KMS-11 (cell line): ENCODE results near the gene CIAO2B.

ENCODE experiments used
- H2AFZ ChIP-seq: fragments of 200-600 bp; sonication (generic); 2 replicates; pipeline ENCODE4 v1.6.1; 2016; ENCODE audit warnings: antibody characterized with exemption, mixed run types, low read depth
- H3K27ac ChIP-seq: fragments of 200-600 bp; sonication (generic); 2 replicates; pipeline ENCODE4 v1.6.1; 2016; ENCODE audit warnings: mild to moderate bottlenecking, mixed run types
- H3K27me3 ChIP-seq: fragments of 200-600 bp; sonication (generic); 2 replicates; pipeline ENCODE4 v1.6.1; 2017; ENCODE audit warnings: mild to moderate bottlenecking, low read depth, mixed run types, moderate library complexity; ENCODE audit not compliant: insufficient read depth
- H3K36me3 ChIP-seq: fragments of 200-600 bp; sonication (generic); 2 replicates; pipeline ENCODE4 v1.6.1; 2017; ENCODE audit warnings: mild to moderate bottlenecking, mixed run types; ENCODE audit not compliant: insufficient read depth
- H3K4me1 ChIP-seq: fragments of 200-600 bp; sonication (generic); 2 replicates; pipeline ENCODE4 v1.6.1; 2016; ENCODE audit warnings: mild to moderate bottlenecking, low read depth, mixed run types; ENCODE audit not compliant: poor library complexity, severe bottlenecking
- H3K4me2 ChIP-seq: fragments of 200-600 bp; sonication (generic); 2 replicates; pipeline ENCODE4 v1.7.0; 2016; ENCODE audit warnings: mild to moderate bottlenecking, mixed run types
- H3K4me3 ChIP-seq: fragments of 200-600 bp; sonication (generic); IDR thresholded peaks from 2 replicates; pipeline ENCODE4 v1.6.1; 2017; ENCODE audit warnings: low read depth, low read length, mixed read lengths; ENCODE audit not compliant: insufficient read depth
- H3K79me2 ChIP-seq: fragments of 200-600 bp; sonication (generic); 2 replicates; pipeline ENCODE4 v1.6.1; 2016; ENCODE audit warnings: low read depth, mixed run types; ENCODE audit not compliant: insufficient read depth
- H3K9ac ChIP-seq: fragments of 200-600 bp; sonication (generic); 2 replicates; pipeline ENCODE4 v1.6.1; 2016; ENCODE audit warnings: mild to moderate bottlenecking, mixed run types
- H4K20me1 ChIP-seq: fragments of 200-600 bp; sonication (generic); 2 replicates; pipeline ENCODE4 v1.6.1; 2016; ENCODE audit warnings: mild to moderate bottlenecking, mixed run types; ENCODE audit not compliant: insufficient read depth
- TF ChIP-seq, protein P1 (sequence below): fragments of 200-600 bp; sonication (generic); conservative IDR thresholded peaks from 2 replicates; pipeline ENCODE4 v1.6.1; 2017; ENCODE audit warnings: low read depth, mild to moderate bottlenecking, antibody characterized with exemption, low read length, moderate library complexity, mixed read lengths

CIAO2B gene

DNA sequence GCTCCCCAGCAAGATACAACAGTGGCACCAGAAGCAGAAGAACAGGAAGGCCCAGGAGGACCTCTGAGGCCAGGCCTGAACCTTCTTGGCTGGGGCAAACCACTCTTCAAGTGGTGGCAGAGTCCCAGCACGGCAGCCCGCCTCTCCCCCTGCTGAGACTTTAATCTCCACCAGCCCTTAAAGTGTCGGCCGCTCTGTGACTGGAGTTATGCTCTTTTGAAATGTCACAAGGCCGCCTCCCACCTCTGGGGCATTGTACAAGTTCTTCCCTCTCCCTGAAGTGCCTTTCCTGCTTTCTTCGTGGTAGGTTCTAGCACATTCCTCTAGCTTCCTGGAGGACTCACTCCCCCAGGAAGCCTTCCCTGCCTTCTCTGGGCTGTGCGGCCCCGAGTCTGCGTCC lies 38.8 kb upstream of the CIAO2B start:
- Histone ChIP-seq H3K4me3 (no peak overlapping the region), H3K36me3 (no peaks in the 10 kb centered on the region), H3K79me2 (no peaks in the 10 kb centered on the region), H3K27ac (no peak overlapping the region), H3K9ac (no peak overlapping the region), H3K27me3 (0 out of 2 replicates have a peak, but pooled peaks cover 2% of the 10 kb centered on the region), H4K20me1 (no peaks in the 10 kb centered on the region), H2AFZ (no peak overlapping the region), H3K4me1 (peaks cover 9% of the 10 kb centered on the region), H3K4me2 (no peak overlapping the region)
- TF ChIP-seq, protein P1, sequence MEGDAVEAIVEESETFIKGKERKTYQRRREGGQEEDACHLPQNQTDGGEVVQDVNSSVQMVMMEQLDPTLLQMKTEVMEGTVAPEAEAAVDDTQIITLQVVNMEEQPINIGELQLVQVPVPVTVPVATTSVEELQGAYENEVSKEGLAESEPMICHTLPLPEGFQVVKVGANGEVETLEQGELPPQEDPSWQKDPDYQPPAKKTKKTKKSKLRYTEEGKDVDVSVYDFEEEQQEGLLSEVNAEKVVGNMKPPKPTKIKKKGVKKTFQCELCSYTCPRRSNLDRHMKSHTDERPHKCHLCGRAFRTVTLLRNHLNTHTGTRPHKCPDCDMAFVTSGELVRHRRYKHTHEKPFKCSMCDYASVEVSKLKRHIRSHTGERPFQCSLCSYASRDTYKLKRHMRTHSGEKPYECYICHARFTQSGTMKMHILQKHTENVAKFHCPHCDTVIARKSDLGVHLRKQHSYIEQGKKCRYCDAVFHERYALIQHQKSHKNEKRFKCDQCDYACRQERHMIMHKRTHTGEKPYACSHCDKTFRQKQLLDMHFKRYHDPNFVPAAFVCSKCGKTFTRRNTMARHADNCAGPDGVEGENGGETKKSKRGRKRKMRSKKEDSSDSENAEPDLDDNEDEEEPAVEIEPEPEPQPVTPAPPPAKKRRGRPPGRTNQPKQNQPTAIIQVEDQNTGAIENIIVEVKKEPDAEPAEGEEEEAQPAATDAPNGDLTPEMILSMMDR = no peak

DNA sequence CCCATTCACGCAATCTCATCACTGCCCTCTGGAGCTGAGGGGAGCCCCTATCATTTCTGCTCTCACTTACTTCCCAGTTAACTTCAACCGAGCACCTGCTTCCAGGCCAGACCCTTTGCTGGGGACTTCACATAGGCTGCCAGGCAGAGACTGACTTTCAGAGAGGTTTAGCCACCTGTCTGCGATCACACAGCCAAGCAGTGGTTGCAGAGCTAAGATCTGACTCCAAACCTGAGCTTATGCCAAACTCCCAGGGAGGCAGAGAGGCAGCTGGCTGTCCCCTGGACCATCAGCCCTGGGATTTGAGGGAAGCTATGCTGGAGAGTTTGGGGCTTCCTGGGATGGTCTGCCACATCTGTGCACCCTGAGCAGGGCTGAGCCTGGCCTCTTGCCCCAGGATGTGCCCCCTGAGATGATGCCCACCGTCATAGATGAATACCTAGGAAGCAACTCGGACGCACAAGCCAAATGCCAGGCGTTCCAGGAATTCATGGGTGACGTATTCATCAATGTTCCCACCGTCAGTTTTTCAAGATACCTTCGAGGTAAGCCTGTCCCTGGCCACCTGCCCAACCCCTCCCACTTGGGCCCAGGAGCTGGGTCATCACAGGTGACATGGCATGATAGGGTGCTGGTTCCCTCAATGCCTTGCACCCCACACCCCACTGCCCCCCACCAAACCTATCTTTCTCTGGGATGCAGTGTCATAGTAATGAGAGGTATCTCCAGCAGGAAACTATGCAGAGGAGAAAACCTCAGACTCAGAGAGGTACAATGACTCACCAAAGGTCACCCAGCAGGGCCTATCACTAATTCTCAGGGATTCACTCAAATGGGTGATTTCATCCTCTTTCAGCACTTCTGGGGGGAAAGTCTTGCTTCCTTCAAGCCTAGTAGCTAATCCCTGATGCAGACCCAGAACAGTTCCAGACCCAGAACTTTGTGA lies 36.8 kb upstream of the CIAO2B start:
- Histone ChIP-seq H3K9ac (no peak overlapping the region), H3K27ac (no peak overlapping the region), H4K20me1 (no peaks in the 10 kb centered on the region), H3K4me3 (no peak overlapping the region), H3K4me1 (peaks cover 3% of the 10 kb centered on the region), H3K79me2 (no peaks in the 10 kb centered on the region), H3K36me3 (no peaks in the 10 kb centered on the region), H2AFZ (no peak overlapping the region), H3K4me2 (no peak overlapping the region), H3K27me3 (0 out of 2 replicates have a peak, but pooled peaks cover 2% of the 10 kb centered on the region)
- TF ChIP-seq, protein P1 = no peak

- Histone ChIP-seq H3K4me3 (no peak overlapping the region), H4K20me1 (no peaks in the 10 kb centered on the region), H3K27me3 (0 out of 2 replicates have a peak, but pooled peaks cover 2% of the 10 kb centered on the region), H2AFZ (no peak overlapping the region), H3K4me2 (no peak overlapping the region), H3K4me1 (no peaks in the 10 kb centered on the region), H3K79me2 (no peaks in the 10 kb centered on the region), H3K9ac (no peak overlapping the region), H3K36me3 (no peaks in the 10 kb centered on the region), H3K27ac (no peak overlapping the region)
- TF ChIP-seq, protein P1 = no peak
Measured at GRCh38 chr16:66968847-66969246, 34.6 kb upstream of the CIAO2B start.

- no peaks in the 10 kb centered on the region for H3K27me3 ChIP-seq
- H4K20me1 ChIP-seq = no peaks in the 10 kb centered on the region
- H3K4me3 ChIP-seq = no peak overlapping the region
- H2AFZ ChIP-seq = no peak overlapping the region
- no peak overlapping the region for H3K4me2 ChIP-seq
- no peaks in the 10 kb centered on the region for H3K79me2 ChIP-seq
- peaks cover 3% of the 10 kb centered on the region for H3K4me1 ChIP-seq
- no peak overlapping the region for H3K9ac ChIP-seq
- no peaks in the 10 kb centered on the region for H3K36me3 ChIP-seq
- TF ChIP-seq, protein P1 = no peak
- no peak overlapping the region for H3K27ac ChIP-seq
Measured at GRCh38 chr16:66964049-66964448, 29.8 kb upstream of the CIAO2B start.
